Thoracic aorta (tissue), 2 donors: Measurements from ENCODE around the gene MDC1. TPM values are rescaled to one million over a fixed set of nuclear protein-coding genes. Genes with fewer than 3 reads are reported as not detected.

ENCODE experiments used
- ATAC-seq: fragments of 150-250 bp; one replicate; pipeline ENCODE4 v1.8.0; 2017; ENCODE audit warnings: low read depth; ENCODE audit not compliant: insufficient number of reproducible peaks, low FRiP score
- DNase-seq: peaks from one replicate; pipeline ENCODE4 v3.0.0-alpha.2; 2020; ENCODE audit warnings: low spot score
- H3K27ac ChIP-seq, 2 donors: fragments of 200-600 bp; sonication (generic); 1 replicate in 1 of 2; 2 replicates in 1 of 2; pipeline ENCODE4 v1.5.1; 2016; ENCODE audit warnings: mild to moderate bottlenecking in 2 of 2, moderate library complexity in 2 of 2
- H3K27me3 ChIP-seq: fragments of 200-600 bp; sonication (generic); replicated peaks from 2 replicates; pipeline ENCODE4 v1.6.0; 2016; ENCODE audit warnings: mild to moderate bottlenecking; ENCODE audit not compliant: insufficient read depth
- H3K36me3 ChIP-seq: fragments of 200-600 bp; sonication (generic); one replicate; pipeline ENCODE4 v1.5.1; 2016
- H3K4me1 ChIP-seq, 2 donors: fragments of 200-600 bp; sonication (generic); 1 replicate in 1 of 2; 2 replicates in 1 of 2; pipeline versions ENCODE4 v1.5.1 to v1.6.0; 2016; ENCODE audit warnings: low read depth in 2 of 2, mild to moderate bottlenecking in 1 of 2; ENCODE audit not compliant: control insufficient read depth in 1 of 2
- H3K4me3 ChIP-seq: fragments of 200-600 bp; sonication (generic); 2 replicates; pipeline ENCODE4 v1.5.1; 2016; ENCODE audit warnings: mild to moderate bottlenecking
- H3K9me3 ChIP-seq: fragments of 200-600 bp; sonication (generic); 2 replicates; pipeline ENCODE4 v1.5.1; 2016
- total RNA-seq, 2 donors: library from RNA; depleted of rRNA; stranded (reverse); fragments of >200 nt; gene quantifications; one replicate each; pipeline versions ENCODE4 v1.1.0 to v1.2.3, GENCODE V29; 2016
- TF ChIP-seq, protein P1 (sequence below): fragments of 200-600 bp; sonication (generic); IDR thresholded peaks from one replicate; pipeline ENCODE4 v1.5.1; 2019; ENCODE audit warnings: antibody characterized with exemption

Gene MDC1
- total RNA-seq, 2 donors from 2014 or later = 16.6 to 22.6 TPM

DNA sequence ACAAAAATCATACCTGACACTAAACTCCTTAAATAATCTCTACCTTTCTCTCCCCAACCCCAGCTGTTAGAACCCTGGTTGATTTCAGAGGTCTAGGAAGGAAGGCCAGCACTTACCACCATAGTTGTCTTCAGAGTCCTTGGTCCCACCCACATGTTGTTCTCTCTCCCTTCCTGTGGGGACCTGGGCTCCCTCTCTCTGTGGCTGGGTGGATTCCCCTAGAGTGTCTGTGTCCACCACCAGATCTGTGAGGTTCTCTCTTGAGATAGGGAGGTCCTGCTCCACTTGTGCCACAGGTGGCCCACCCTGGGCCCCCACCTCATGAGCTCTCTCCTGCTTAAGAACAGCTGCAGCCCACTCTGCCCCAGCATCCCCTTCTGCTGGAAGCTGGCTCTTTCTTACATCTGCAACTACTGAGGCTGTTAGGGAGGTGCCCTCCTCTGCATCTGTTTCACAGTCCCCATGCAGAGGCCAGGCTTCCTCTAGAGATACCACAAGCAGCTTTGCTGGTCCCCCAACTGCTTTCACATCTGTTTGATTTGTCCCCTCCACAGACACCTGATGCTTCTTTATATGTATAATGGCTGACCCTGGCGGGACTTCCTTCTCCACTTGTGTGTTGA, 5.2 kb downstream of the MDC1 start:
- H3K9me3 ChIP-seq = no peaks in the 10 kb centered on the region
- no peaks in the 10 kb centered on the region for H3K27me3 ChIP-seq
- no peak for ATAC-seq
- H3K27ac ChIP-seq = no peak overlapping the region
- no peak overlapping the region for H3K4me3 ChIP-seq
- H3K36me3 ChIP-seq = peaks cover 60% of the 10 kb centered on the region
- TF ChIP-seq, protein P1, sequence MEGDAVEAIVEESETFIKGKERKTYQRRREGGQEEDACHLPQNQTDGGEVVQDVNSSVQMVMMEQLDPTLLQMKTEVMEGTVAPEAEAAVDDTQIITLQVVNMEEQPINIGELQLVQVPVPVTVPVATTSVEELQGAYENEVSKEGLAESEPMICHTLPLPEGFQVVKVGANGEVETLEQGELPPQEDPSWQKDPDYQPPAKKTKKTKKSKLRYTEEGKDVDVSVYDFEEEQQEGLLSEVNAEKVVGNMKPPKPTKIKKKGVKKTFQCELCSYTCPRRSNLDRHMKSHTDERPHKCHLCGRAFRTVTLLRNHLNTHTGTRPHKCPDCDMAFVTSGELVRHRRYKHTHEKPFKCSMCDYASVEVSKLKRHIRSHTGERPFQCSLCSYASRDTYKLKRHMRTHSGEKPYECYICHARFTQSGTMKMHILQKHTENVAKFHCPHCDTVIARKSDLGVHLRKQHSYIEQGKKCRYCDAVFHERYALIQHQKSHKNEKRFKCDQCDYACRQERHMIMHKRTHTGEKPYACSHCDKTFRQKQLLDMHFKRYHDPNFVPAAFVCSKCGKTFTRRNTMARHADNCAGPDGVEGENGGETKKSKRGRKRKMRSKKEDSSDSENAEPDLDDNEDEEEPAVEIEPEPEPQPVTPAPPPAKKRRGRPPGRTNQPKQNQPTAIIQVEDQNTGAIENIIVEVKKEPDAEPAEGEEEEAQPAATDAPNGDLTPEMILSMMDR = no peak
- DNase-seq = no peak
- peaks cover 0 to 9% of the 10 kb centered on the region in 2 donors for H3K4me1 ChIP-seq

DNA sequence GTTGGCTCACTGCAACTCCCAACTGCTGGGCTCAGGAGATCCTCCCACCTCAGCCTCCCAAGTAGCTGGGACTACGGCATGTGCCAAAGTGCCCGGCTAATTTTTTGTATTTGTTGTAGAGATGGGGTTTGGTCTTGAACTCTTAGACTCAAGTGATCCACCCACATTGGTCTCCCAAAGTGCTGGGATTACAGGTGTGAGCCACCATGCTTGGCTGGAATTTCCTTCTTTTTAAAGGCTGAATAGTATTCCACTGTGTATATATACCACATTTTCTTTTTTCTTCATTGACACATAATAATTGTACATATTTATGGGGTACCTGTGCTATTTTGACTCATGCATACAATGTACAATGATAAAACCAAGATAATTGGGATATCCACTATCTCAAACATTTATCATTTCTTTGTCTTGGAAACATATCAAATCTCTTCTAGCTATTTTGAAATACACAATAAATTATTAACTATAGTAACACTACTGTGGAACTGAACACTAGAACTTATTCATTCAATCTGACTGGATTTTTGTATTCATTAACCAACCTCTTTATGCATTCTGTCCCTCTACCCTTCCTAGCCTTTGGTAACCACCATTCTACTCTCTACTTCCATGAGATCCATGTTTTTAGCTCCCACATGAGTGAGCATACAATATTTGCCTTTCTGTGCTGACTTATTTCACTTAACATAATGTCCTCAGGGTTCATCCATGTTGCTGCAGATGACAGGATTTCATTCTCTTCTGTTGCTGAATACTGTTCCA, 7.8 kb downstream of the MDC1 start:
- H3K36me3 ChIP-seq = peaks cover 63% of the 10 kb centered on the region

DNA sequence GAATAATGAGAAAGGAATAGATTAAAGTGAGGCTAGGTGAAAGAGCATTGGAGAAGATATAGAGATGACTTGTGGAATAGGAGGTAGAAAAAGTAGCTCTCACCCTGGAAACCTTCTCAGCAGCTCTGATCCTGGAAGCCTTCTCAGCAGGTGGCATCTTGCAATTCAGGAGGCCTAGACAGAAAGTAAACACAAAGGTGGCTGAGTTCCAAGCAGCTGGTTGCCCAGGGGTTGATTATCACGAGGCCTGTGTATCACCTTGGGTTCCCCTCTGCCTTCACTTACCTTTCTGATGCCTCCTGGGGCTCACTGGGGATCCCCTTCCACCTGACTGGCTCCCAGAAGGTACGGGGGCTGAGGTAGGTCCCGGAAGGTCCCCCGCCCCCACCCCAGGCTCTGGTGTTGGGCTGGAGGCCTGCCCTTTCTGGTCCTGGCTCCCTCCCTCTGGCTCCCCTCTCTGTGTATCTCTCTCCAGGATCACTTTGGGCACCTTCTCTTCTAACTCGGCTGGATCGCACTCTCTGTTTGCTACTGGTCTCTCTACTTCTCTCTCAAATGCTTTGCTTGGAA, 9.7 kb downstream of the MDC1 start:
- no peak for DNase-seq
- H3K27me3 ChIP-seq = no peaks in the 10 kb centered on the region

More for the DNA sequence above, 7.8 kb downstream of the MDC1 start:
- TF ChIP-seq, protein P1 = no peak
- Histone ChIP-seq H3K9me3 (no peaks in the 10 kb centered on the region), H3K4me1 (no peaks in the 10 kb centered on the region), H3K27ac (no peak overlapping the region), H3K4me3 (no peak overlapping the region), H3K27me3 (no peaks in the 10 kb centered on the region)
- ATAC-seq (no peak), DNase-seq (no peak)

DNA sequence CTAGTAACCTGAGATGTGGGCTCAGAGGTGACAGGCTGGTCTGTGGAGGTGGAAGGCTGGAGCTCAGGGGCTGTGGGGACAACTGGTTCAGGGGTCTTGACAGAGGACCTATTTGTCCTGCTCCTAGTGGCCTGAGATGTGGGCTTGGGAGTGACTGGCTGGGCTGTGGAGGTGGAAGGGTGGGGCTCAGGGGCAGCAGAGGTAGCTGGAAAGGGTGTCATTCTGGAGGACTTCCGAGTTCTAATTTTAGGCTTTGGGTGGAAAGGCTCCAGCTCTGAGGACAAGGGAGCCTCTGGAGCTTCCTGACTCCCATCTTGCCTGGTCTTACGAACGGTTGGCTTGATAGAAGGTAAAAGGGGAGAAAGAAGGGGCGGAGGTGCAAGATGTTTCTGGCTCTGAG, 11.5 kb downstream of the MDC1 start:
- no peaks in the 10 kb centered on the region for H3K4me1 ChIP-seq
- H3K4me3 ChIP-seq = no peak overlapping the region
- peaks cover 33% of the 10 kb centered on the region for H3K36me3 ChIP-seq
- no peaks in the 10 kb centered on the region for H3K27me3 ChIP-seq
- ATAC-seq = no peak
- TF ChIP-seq, protein P1 = no peak
- H3K27ac ChIP-seq = no peak overlapping the region
- H3K9me3 ChIP-seq = no peaks in the 10 kb centered on the region
- no peak for DNase-seq

More for the DNA sequence above, 9.7 kb downstream of the MDC1 start:
- no peak for ATAC-seq
- Histone ChIP-seq H3K27ac (no peak overlapping the region), H3K4me3 (no peak overlapping the region), H3K36me3 (peaks cover 45% of the 10 kb centered on the region), H3K9me3 (no peaks in the 10 kb centered on the region), H3K4me1 (no peaks in the 10 kb centered on the region)
- TF ChIP-seq, protein P1 = no peak

DNA sequence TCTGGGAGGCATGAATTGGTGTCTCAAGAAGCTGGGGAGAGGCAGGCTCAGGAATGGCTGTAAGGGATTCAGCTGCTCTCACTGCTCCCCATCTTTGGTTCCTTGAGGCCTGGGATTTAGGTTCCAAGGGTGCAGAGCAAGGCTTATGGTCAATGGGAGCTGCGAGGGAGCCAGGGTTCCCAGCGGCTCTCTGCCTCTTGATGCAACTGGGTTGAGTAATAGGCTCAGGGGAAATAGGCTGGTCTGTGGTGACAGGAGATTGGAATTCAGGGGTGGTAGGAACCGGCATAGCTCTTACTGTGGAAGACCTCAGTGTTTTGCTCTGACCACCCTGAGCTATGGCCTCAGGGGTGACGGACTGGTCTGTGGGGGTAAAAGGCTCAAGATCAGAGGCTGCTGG, 13.3 kb downstream of the MDC1 start:
- Histone ChIP-seq H3K36me3 (peaks cover 23% of the 10 kb centered on the region), H3K27ac (no peak overlapping the region), H3K9me3 (no peaks in the 10 kb centered on the region), H3K4me1 (no peaks in the 10 kb centered on the region), H3K4me3 (no peak overlapping the region), H3K27me3 (no peaks in the 10 kb centered on the region)
- no peak for ATAC-seq
- no peak for DNase-seq
- TF ChIP-seq, protein P1 = no peak
